DND-41 (cell line): ENCODE results near the gene ACAD8.

ENCODE experiments used
- EZH2 ChIP-seq: IDR thresholded peaks from 3 replicates; pipeline ENCODE4 v1.6.1; 2012; ENCODE audit warnings: borderline replicate concordance, low read depth, mild to moderate bottlenecking, moderate library complexity, low read length, inconsistent platforms; ENCODE audit not compliant: severe bottlenecking
- TF ChIP-seq, protein P1 (sequence below): IDR thresholded peaks from 2 replicates; pipeline ENCODE4 v1.5.1; 2012; ENCODE audit warnings: borderline replicate concordance, low read length, moderate library complexity, mild to moderate bottlenecking; ENCODE audit not compliant: poor library complexity, severe bottlenecking; ENCODE audit errors: extremely low read depth

DNA sequence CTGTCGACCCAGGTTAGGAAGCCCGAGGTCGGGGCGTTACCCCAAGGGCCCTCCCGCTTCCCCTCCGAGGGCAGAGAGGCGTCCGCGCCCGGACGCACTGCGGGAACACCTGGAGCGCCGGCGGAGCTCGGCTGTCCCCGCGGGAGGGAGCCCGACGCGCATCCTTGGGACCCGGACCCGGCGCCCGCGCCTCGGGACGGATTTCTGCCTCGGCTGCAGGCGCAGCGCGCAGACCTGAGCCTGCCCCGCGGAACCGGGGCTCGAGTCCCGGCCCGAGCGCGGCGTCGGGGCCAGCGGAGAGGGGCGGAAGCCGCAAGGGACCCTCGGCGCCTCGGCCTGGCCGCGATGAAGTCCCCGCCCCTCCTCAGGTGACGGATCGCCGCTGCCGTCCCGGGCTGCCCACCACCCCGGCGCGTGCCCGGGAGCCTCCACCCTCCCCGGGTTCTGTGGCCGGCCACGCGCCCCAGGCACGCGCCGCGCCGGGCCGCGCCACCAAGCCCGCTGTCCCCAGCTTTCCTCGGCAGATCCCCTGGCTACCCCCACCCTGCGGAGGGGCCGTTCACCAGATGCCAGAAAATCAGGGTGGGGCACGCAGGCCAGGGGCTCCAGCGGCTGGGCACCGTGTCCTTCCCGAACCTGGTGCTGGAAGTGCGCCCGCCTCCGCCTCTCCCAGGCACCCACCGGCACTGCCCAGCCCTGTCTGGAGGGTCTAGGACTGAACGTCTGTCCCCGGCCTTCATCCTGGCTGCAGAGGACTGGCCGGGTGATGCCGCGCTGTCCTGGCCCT, 23.2 kb downstream of the ACAD8 start:
- TF ChIP-seq, protein P1, sequence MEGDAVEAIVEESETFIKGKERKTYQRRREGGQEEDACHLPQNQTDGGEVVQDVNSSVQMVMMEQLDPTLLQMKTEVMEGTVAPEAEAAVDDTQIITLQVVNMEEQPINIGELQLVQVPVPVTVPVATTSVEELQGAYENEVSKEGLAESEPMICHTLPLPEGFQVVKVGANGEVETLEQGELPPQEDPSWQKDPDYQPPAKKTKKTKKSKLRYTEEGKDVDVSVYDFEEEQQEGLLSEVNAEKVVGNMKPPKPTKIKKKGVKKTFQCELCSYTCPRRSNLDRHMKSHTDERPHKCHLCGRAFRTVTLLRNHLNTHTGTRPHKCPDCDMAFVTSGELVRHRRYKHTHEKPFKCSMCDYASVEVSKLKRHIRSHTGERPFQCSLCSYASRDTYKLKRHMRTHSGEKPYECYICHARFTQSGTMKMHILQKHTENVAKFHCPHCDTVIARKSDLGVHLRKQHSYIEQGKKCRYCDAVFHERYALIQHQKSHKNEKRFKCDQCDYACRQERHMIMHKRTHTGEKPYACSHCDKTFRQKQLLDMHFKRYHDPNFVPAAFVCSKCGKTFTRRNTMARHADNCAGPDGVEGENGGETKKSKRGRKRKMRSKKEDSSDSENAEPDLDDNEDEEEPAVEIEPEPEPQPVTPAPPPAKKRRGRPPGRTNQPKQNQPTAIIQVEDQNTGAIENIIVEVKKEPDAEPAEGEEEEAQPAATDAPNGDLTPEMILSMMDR: no peak
- no peak for TF ChIP-seq EZH2
